ENCODE results near the gene PPARD. TPM values are rescaled to one million over a fixed set of nuclear protein-coding genes. Genes with fewer than 3 reads are reported as not detected.
A peak's percentile ranks its signal among the peaks of the same experiment; 100 is the strongest.
"Not testable (repeated sequence)": the region's sequence is repeated elsewhere in the genome, so short reads cannot be mapped to it uniquely, and the experiment has no call there.

PPARD gene
- total and polyA plus RNA-seq, 2 donors from 2014 or later = 13.2 to 24.4 TPM

DNA sequence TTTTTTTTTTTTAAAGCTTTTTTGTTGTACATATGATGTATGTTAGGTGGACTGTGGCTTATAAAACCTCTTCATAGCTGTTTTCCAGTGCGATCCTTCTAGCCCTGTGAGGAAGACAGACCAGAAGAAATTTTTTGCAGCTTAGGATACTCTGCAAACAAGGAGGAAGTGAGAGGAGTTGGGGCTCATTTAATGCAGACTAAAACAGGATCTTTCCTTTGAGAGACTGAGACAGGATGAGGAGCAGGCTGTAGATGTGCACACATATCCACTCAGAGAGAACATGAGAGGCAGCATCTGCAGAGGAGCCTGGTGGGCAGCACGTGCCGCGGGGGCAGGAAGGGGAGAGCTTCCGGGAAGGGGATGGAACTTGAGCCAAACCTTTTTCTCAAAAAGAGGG lies 45.7 kb downstream of the PPARD start:
- Histone ChIP-seq H3K4me3 (ENCODE audit: low read length in 3 of 3) (no peak overlapping the region), H3K27ac (ENCODE audit: low read depth in 2 of 2, low read length in 2 of 2) (no peak overlapping the region), H3K36me3 (ENCODE audit: control insufficient read depth in 2 of 3, insufficient read depth in 3 of 3, low read length in 3 of 3) (no peaks in the 10 kb centered on the region), H3K9ac (ENCODE audit: low read length in 3 of 3) (no peak overlapping the region), H3K9me3 (ENCODE audit: control insufficient read depth in 2 of 3, insufficient read depth in 1 of 3, low read length in 3 of 3) (no peaks in the 10 kb centered on the region), H3K4me1 (ENCODE audit: control insufficient read depth in 2 of 3, insufficient read depth in 2 of 3, low read depth in 1 of 3, low read length in 3 of 3) (peaks cover 0 to 17% (median 0%) of the 10 kb centered on the region in 3 donors), H3K27me3 (ENCODE audit: control insufficient read depth, insufficient read depth, low read length) (no peaks in the 10 kb centered on the region)
- intact Hi-C loops (cut with DNase I) = no loop called here
- TF ChIP-seq, protein P1, sequence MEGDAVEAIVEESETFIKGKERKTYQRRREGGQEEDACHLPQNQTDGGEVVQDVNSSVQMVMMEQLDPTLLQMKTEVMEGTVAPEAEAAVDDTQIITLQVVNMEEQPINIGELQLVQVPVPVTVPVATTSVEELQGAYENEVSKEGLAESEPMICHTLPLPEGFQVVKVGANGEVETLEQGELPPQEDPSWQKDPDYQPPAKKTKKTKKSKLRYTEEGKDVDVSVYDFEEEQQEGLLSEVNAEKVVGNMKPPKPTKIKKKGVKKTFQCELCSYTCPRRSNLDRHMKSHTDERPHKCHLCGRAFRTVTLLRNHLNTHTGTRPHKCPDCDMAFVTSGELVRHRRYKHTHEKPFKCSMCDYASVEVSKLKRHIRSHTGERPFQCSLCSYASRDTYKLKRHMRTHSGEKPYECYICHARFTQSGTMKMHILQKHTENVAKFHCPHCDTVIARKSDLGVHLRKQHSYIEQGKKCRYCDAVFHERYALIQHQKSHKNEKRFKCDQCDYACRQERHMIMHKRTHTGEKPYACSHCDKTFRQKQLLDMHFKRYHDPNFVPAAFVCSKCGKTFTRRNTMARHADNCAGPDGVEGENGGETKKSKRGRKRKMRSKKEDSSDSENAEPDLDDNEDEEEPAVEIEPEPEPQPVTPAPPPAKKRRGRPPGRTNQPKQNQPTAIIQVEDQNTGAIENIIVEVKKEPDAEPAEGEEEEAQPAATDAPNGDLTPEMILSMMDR (IDR thresholded peaks at IDR 0.05; ENCODE audit: borderline replicate concordance, extremely low read depth, insufficient read depth) = no peak
- DNase-seq (no peak), FAIRE-seq (no peak)

- Histone ChIP-seq H3K27ac (ENCODE audit: low read depth in 2 of 2, low read length in 2 of 2) (no peak overlapping the region), H3K9ac (ENCODE audit: low read length in 3 of 3) (no peak overlapping the region), H3K4me1 (ENCODE audit: control insufficient read depth in 2 of 3, insufficient read depth in 2 of 3, low read depth in 1 of 3, low read length in 3 of 3) (peaks cover 0 to 18% (median 0%) of the 10 kb centered on the region in 3 donors), H3K9me3 (ENCODE audit: control insufficient read depth in 2 of 3, insufficient read depth in 1 of 3, low read length in 3 of 3) (no peaks in the 10 kb centered on the region), H3K36me3 (ENCODE audit: control insufficient read depth in 2 of 3, insufficient read depth in 3 of 3, low read length in 3 of 3) (no peaks in the 10 kb centered on the region), H3K27me3 (ENCODE audit: control insufficient read depth, insufficient read depth, low read length) (no peaks in the 10 kb centered on the region), H3K4me3 (ENCODE audit: low read length in 3 of 3) (no peak overlapping the region)
- DNase-seq (no peak), FAIRE-seq (no peak)
- TF ChIP-seq, protein P1 (IDR thresholded peaks at IDR 0.05; ENCODE audit: borderline replicate concordance, extremely low read depth, insufficient read depth) = no peak
- intact Hi-C loops (cut with DNase I) = no loop called here
Measured at GRCh38 chr6:35388772-35389352, 46.5 kb downstream of the PPARD start.

- FAIRE-seq; H3K9ac ChIP-seq (ENCODE audit: low read length in 3 of 3); H3K4me3 ChIP-seq (ENCODE audit: low read length in 3 of 3); H3K9me3 ChIP-seq (ENCODE audit: control insufficient read depth in 2 of 3, insufficient read depth in 1 of 3, low read length in 3 of 3); H3K36me3 ChIP-seq (ENCODE audit: control insufficient read depth in 2 of 3, insufficient read depth in 3 of 3, low read length in 3 of 3); intact Hi-C loops (cut with DNase I); DNase-seq; H3K27ac ChIP-seq (ENCODE audit: low read depth in 2 of 2, low read length in 2 of 2); H3K27me3 ChIP-seq (ENCODE audit: control insufficient read depth, insufficient read depth, low read length): not testable (repeated sequence)
- H3K4me1 ChIP-seq (ENCODE audit: control insufficient read depth in 2 of 3, insufficient read depth in 2 of 3, low read depth in 1 of 3, low read length in 3 of 3) = peaks cover 0 to 18% (median 0%) of the 10 kb centered on the region in 3 donors
Measured at GRCh38 chr6:35389386-35389785, 47.0 kb downstream of the PPARD start.

DNA sequence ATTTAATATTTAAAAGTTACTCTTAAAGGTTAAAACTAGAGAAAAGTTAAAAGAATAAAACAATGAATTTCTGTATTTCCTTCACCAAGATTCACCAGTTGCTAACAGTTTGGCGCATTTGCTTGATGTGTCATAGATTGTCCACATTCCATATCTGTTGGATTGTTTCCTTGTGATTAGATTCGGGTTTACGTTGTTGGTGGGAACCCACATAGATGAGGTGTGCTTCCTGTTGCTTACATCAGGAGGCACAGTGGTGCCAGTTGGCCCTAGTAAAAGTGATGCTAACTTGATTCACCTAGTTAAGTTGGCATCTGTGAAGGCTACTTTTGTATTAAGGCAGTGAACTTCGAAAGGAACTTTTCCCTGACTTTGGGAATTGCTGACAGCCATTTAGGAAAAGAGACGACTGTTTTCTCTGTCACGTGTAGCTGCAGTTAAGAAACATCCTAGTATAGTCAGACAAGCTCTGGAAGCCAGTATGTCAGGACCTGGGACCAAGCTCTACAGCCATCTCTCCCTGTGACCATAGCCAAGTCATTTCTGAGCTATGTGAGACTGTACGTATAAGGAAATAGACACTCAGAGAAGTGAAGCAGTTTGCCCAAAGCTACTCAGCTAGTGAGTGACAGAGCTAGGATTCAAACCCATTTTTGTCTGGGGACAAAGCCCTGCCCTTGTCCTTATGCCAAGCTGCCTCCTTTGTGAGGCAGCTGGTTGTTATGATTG lies 49.0 kb downstream of the PPARD start:
- no peak for FAIRE-seq
- peaks cover 0 to 18% (median 0%) of the 10 kb centered on the region in 3 donors for H3K4me1 ChIP-seq (ENCODE audit: control insufficient read depth in 2 of 3, insufficient read depth in 2 of 3, low read depth in 1 of 3, low read length in 3 of 3)
- H3K27ac ChIP-seq (ENCODE audit: low read depth in 2 of 2, low read length in 2 of 2) = peak overlapping the region; percentile 35 to 65
- H3K36me3 ChIP-seq (ENCODE audit: control insufficient read depth in 2 of 3, insufficient read depth in 3 of 3, low read length in 3 of 3) = no peaks in the 10 kb centered on the region
- H3K4me3 ChIP-seq (ENCODE audit: low read length in 3 of 3) = no peak overlapping the region
- TF ChIP-seq, protein P1 (IDR thresholded peaks at IDR 0.05; ENCODE audit: borderline replicate concordance, extremely low read depth, insufficient read depth) = no peak
- no peaks in the 10 kb centered on the region for H3K27me3 ChIP-seq (ENCODE audit: control insufficient read depth, insufficient read depth, low read length)
- H3K9ac ChIP-seq (ENCODE audit: low read length in 3 of 3) = no peak overlapping the region
- H3K9me3 ChIP-seq (ENCODE audit: control insufficient read depth in 2 of 3, insufficient read depth in 1 of 3, low read length in 3 of 3) = no peaks in the 10 kb centered on the region
- intact Hi-C loops (cut with DNase I) = no loop called here
- no peak for DNase-seq
